GM12874 (cell line): ENCODE data around the gene CFL1.

Experiments used
- CTCF ChIP-seq: IDR thresholded peaks from 2 replicates; pipeline ENCODE4 v1.5.1; 2011; ENCODE audit warnings: low read depth, mild to moderate bottlenecking, control low read depth, low read length, moderate library complexity; ENCODE audit not compliant: insufficient read depth

CFL1 gene

GRCh38 chr11:65870307-65870658, 12.3 kb upstream of the CFL1 start:
- no peak for TF ChIP-seq CTCF

- no peak for TF ChIP-seq CTCF
Observed at GRCh38 chr11:65869643-65870306, 11.8 kb upstream of the CFL1 start.

GRCh38 chr11:65868907-65869306, 10.9 kb upstream of the CFL1 start:
- TF ChIP-seq CTCF: no peak

GRCh38 chr11:65868076-65868667, 10.2 kb upstream of the CFL1 start:
- TF ChIP-seq CTCF: no peak

GRCh38 chr11:65867284-65868071, 9.5 kb upstream of the CFL1 start:
- TF ChIP-seq CTCF: no peak

- no peak for TF ChIP-seq CTCF
Observed at GRCh38 chr11:65866509-65867283, 8.7 kb upstream of the CFL1 start.
